Measurements from ENCODE around the gene WFDC13. TPM values are rescaled to one million over a fixed set of nuclear protein-coding genes. Genes with fewer than 3 reads are reported as not detected.

Gene WFDC13
- not detected in 2 replicates for total RNA-seq

GRCh38 chr20:45701873-45702272 lies at the start of gene WFDC13:
WFDC13 (plus strand) TSS chr20:45702038; CDS start chr20:45702124, 86 bp downstream.

GRCh38 chr20:45670139-45670538 lies 31.7 kb upstream of the WFDC13 start, which contains the start of gene WFDC11:
WFDC11 (minus strand) TSS chr20:45670239; CDS start chr20:45650600, 19,639 bp downstream.

GRCh38 chr20:45704969-45705637 lies 3.3 kb downstream of the WFDC13 start, which contains the start of gene WFDC10B:
WFDC10B (minus strand) TSS chr20:45705019; CDS start chr20:45685992, 19,027 bp downstream.

GRCh38 chr20:45722047-45722446 lies 20.2 kb downstream of the WFDC13 start, which contains the start of gene SPINT4:
SPINT4 (plus strand) TSS chr20:45722347; CDS start chr20:45722368, 21 bp downstream.

Other genes with a start within 250 kb of the WFDC13 start
- gene WFDC2, start 232.3 kb upstream of the WFDC13 start, total RNA-seq = not detected in 2 replicates
- not detected in 2 replicates for gene SPINT3, start 186.4 kb upstream of the WFDC13 start, total RNA-seq
- gene WFDC6, start 162.6 kb upstream of the WFDC13 start, total RNA-seq = not detected in 2 replicates
- gene EPPIN, start 154.6 kb upstream of the WFDC13 start, total RNA-seq = not detected in 2 replicates
- not detected in 2 replicates for gene WFDC8, start 122.8 kb upstream of the WFDC13 start, total RNA-seq
- not detected in 2 replicates for gene WFDC10A, start 72.3 kb upstream of the WFDC13 start, total RNA-seq
- gene WFDC9, start 70.8 kb upstream of the WFDC13 start, total RNA-seq = not detected in 2 replicates
- gene WFDC11, start 31.8 kb upstream of the WFDC13 start, total RNA-seq = not detected in 2 replicates
- not detected in 2 replicates for gene WFDC10B, start 3.0 kb downstream of the WFDC13 start, total RNA-seq
- gene SPINT4, start 20.3 kb downstream of the WFDC13 start, total RNA-seq = not detected in 2 replicates
- gene WFDC3, start 89.8 kb downstream of the WFDC13 start, total RNA-seq = 0.26 TPM in 1 of 2 replicates, not detected in the other
- 12.0 and 14.6 TPM in 2 replicates for gene DNTTIP1, start 89.9 kb downstream of the WFDC13 start, total RNA-seq
- gene UBE2C, start 110.6 kb downstream of the WFDC13 start, total RNA-seq = 11.4 and 22.2 TPM in 2 replicates
- 1.4 and 1.5 TPM in 2 replicates for gene TNNC2, start 125.3 kb downstream of the WFDC13 start, total RNA-seq
- 55.2 and 65.2 TPM in 2 replicates for gene SNX21, start 131.8 kb downstream of the WFDC13 start, total RNA-seq
- 29.2 and 32.9 TPM in 2 replicates for gene ACOT8, start 155.4 kb downstream of the WFDC13 start, total RNA-seq
- gene ZSWIM3, start 155.6 kb downstream of the WFDC13 start, total RNA-seq = 5.2 and 5.5 TPM in 2 replicates
- gene ZSWIM1, start 179.2 kb downstream of the WFDC13 start, total RNA-seq = 3.0 TPM in 2 replicates
- 1.4 and 1.5 TPM in 2 replicates for gene SPATA25, start 185.6 kb downstream of the WFDC13 start, total RNA-seq
- 5.2 and 5.3 TPM in 2 replicates for gene NEURL2, start 189.2 kb downstream of the WFDC13 start, total RNA-seq
- 103 and 140 TPM in 2 replicates for gene CTSA, start 189.3 kb downstream of the WFDC13 start, total RNA-seq
- gene PLTP, start 210.1 kb downstream of the WFDC13 start, total RNA-seq = 32.0 and 41.9 TPM in 2 replicates
- gene PCIF1, start 232.6 kb downstream of the WFDC13 start, total RNA-seq = 7.0 and 7.5 TPM in 2 replicates